SJSA1 (cell line): ENCODE data around the gene MAGEF1. TPM values are rescaled to one million over a fixed set of nuclear protein-coding genes. Genes with fewer than 3 reads are reported as not detected.

Source experiments
- DNase-seq, 2 experiments: peaks; one replicate each; pipeline ENCODE4 v3.0.0-alpha.2; 2015 to 2020; ENCODE audit warnings: low spot score in 2 of 2, low read depth in 1 of 2
- H3K27ac ChIP-seq: fragments of 250-450 bp; sonication (Bioruptor Pico); 2 replicates; pipeline ENCODE4 v1.5.1; 2020; ENCODE audit warnings: mild to moderate bottlenecking, moderate library complexity
- H3K27me3 ChIP-seq: fragments of 250-450 bp; sonication (Bioruptor Pico); replicated peaks from 2 replicates; pipeline ENCODE4 v1.5.1; 2020; ENCODE audit warnings: mild to moderate bottlenecking, moderate library complexity
- H3K36me3 ChIP-seq: fragments of 250-450 bp; sonication (Bioruptor Pico); 2 replicates; pipeline ENCODE4 v1.5.1; 2020; ENCODE audit warnings: mild to moderate bottlenecking
- H3K4me1 ChIP-seq: fragments of 250-450 bp; sonication (Bioruptor Pico); replicated peaks from 2 replicates; pipeline ENCODE4 v1.6.1; 2021; ENCODE audit warnings: mild to moderate bottlenecking
- H3K4me3 ChIP-seq: fragments of 250-450 bp; sonication (Bioruptor Pico); 2 replicates; pipeline ENCODE4 v1.5.1; 2020; ENCODE audit warnings: mild to moderate bottlenecking
- H3K9me3 ChIP-seq: fragments of 250-450 bp; sonication (Bioruptor Pico); replicated peaks from 2 replicates; pipeline ENCODE4 v1.5.1; 2020; ENCODE audit warnings: mild to moderate bottlenecking
- total RNA-seq: library from RNA; depleted of rRNA; stranded (reverse); fragments of >200 nt; shearing (Covaris generic); gene quantifications from 2 replicates; pipeline ENCODE4 v1.2.3, GENCODE V29; 2014; rRNA removed

MAGEF1 gene
- total RNA-seq, 1 experiment from 2014 or later = 41.7 TPM

DNA sequence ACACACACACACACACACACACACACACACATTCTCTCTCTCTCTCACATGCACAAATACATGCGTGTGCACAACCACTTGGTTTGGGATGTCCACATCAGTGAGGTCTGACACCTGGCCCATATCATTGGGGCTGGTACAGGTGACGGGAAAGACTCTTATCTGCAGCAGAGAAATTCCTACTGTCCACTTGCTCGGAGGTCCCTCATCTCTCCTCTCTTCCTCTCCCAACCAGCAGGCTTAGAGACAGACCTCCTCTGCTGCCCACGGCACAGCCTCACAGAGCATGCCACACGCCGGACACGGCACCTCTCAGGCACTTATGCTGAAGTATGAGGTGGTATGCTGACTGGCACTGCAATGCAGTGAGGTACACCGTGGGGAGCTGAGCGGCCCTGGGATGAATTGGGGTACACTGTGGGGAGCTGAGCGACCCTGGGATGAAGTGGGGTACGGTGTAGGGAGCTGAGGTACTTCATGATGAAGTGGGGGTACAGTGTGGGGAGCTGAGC lies 41.7 kb downstream of the MAGEF1 start:
- no peaks in the 10 kb centered on the region for H3K4me1 ChIP-seq
- H3K4me3 ChIP-seq = no peak overlapping the region
- H3K9me3 ChIP-seq = no peaks in the 10 kb centered on the region
- H3K27me3 ChIP-seq = no peaks in the 10 kb centered on the region
- no peak for DNase-seq
- no peaks in the 10 kb centered on the region for H3K36me3 ChIP-seq
- no peak overlapping the region for H3K27ac ChIP-seq

DNA sequence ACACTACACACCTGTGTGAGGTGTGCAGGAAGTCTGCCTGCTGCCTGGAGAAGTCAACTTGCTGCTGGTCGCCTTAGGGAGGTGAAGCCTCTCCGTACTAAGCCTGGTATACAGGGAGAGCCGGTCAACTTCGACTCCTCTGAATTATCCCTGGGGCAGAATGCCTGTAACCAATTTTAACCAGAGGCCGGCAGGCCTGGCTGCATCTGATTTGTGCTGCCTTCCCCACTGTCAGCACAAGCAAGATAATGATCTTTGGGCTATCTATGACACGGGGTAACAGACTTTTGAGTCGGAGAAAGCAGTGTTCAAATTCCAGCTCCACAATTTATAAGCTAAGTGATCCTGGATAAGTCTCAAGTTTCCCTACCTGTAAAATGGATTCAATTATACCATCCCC lies 42.3 kb downstream of the MAGEF1 start:
- Histone ChIP-seq H3K36me3 (no peaks in the 10 kb centered on the region), H3K9me3 (no peaks in the 10 kb centered on the region), H3K27me3 (no peaks in the 10 kb centered on the region), H3K4me1 (no peaks in the 10 kb centered on the region), H3K4me3 (no peak overlapping the region), H3K27ac (no peak overlapping the region)
- DNase-seq = no peak

DNA sequence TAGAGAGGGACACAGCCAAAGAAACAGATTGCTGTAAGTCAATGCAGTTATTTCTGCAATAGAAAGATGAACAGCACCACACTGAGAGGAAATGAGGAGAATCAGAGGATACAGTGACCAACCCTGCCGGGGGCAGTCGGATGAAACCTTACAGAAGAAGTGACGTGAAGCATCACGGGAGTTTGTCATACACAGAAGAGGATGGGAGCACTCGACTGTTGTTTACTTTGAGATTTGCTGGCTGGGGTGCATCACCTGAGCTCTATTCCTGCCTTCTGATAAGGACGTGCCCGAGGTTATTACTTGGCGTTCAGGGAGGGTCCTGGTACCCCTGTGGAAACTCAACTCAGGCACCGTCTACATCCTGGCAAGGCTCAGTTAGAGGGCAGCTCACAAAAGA lies 45.4 kb downstream of the MAGEF1 start:
- no peak for DNase-seq
- Histone ChIP-seq H3K4me3 (no peak overlapping the region), H3K9me3 (no peaks in the 10 kb centered on the region), H3K4me1 (no peaks in the 10 kb centered on the region), H3K27ac (no peak overlapping the region), H3K27me3 (no peaks in the 10 kb centered on the region), H3K36me3 (no peaks in the 10 kb centered on the region)

DNA sequence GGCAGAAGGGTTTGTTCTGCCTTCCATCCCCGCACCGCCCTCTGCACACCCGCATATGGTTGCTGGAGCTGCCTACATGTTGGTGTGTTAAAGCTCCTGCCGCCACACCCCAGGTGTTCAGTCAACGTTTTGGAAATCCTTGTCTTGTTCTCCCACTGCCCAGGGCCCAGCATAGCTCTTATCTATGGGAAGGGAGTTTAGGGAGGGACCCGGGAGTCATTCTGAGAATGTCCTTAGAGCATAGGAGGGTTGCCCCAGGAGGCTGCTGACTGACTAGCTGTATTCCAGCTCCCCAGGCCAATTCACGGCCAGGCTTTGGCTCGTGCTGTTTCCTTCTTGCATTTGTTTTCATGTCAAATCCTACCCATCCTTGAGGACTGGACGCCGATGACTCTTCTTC lies 46.8 kb downstream of the MAGEF1 start:
- no peaks in the 10 kb centered on the region for H3K36me3 ChIP-seq
- no peaks in the 10 kb centered on the region for H3K9me3 ChIP-seq
- H3K27ac ChIP-seq = no peak overlapping the region
- H3K4me3 ChIP-seq = no peak overlapping the region
- H3K4me1 ChIP-seq = no peaks in the 10 kb centered on the region
- DNase-seq = no peak
- H3K27me3 ChIP-seq = no peaks in the 10 kb centered on the region

DNA sequence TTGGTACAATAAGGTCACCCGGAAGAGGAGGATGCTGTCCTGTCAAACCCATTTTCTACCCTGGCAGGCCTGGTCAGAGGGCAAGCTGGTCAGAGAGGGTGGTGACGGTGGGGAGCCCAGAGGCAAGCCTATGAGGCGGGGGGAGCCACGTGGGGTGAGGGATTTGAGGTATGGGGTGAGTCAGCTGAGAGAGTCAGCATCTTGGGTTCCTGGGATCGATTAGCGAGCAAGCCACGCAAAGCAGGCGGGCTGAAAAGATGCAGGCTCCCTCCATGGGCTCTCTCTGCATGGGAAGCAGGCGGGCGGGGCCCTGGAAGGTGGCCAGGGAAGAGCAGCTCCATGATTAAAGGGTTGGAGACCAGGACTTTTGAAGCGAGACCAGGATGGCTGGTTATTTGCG lies 48.1 kb downstream of the MAGEF1 start:
- Histone ChIP-seq H3K4me1 (peaks cover 5% of the 10 kb centered on the region), H3K27me3 (no peaks in the 10 kb centered on the region), H3K36me3 (no peaks in the 10 kb centered on the region), H3K27ac (no peak overlapping the region), H3K9me3 (no peaks in the 10 kb centered on the region), H3K4me3 (no peak overlapping the region)
- no peak for DNase-seq

DNA sequence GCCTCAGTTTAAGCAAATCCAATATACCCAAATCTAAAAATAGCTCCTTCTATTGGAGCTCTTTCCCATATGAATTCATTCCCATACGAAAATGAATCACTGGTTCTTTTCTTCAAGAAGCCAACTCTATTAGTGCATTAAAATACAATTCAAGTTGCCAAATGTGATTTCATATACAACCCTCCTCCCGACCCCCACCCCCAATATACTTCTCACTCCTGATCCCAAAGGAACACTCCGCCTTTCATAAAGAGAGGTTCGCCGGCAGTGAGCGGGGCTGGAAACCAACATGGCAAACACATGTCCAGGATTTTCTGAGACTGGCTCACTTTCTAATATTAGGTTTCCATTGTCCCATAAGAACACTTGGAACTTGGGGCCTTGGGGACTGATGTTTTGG lies 48.5 kb downstream of the MAGEF1 start:
- Histone ChIP-seq H3K27ac (no peak overlapping the region), H3K4me1 (peaks cover 5% of the 10 kb centered on the region), H3K4me3 (no peak overlapping the region), H3K36me3 (no peaks in the 10 kb centered on the region), H3K27me3 (no peaks in the 10 kb centered on the region), H3K9me3 (no peaks in the 10 kb centered on the region)
- DNase-seq = no peak

DNA sequence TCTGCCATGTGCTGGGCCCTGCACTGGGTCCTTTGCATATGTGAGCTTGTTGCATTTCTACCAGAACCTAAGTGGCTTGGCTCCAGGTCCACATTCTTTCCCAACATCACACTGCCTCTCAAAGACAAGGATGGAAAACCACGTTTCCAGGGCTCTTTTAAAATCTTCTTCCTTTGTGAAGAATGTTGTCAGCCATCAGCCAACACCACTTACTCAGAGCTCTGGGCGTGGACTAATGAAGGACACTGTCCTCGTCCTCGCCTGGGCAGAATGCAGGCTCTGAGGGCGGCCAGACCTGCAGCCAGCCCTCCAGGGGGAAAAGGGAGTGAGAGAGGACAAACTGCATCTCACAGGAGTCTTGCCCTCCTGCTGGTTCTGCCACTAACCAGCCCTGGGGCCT lies 49.7 kb downstream of the MAGEF1 start:
- no peak for DNase-seq
- peaks cover 5% of the 10 kb centered on the region for H3K4me1 ChIP-seq
- no peak overlapping the region for H3K27ac ChIP-seq
- no peaks in the 10 kb centered on the region for H3K9me3 ChIP-seq
- H3K36me3 ChIP-seq = no peaks in the 10 kb centered on the region
- H3K4me3 ChIP-seq = no peak overlapping the region
- no peaks in the 10 kb centered on the region for H3K27me3 ChIP-seq

DNA sequence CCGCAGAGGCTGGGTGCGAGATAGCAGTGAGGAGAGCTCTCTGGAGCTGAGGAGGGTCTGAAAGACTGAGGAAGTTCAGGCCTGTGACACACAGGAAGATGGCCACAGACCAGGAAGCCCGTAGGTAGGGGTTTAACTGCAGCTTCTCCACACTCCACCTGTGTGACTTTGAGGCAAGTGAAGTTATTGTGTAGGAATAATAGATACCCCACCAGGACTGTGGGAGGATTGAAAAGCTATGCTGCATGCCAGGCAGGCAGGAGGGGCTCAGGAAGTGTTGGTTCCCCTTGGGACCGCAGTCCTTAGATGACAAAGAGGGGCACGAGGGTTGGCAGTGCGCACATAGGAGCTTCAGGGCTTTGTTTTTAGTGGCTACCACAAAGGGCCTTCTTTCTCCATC lies 50.9 kb downstream of the MAGEF1 start:
- Histone ChIP-seq H3K9me3 (no peaks in the 10 kb centered on the region), H3K27ac (no peak overlapping the region), H3K36me3 (no peaks in the 10 kb centered on the region), H3K27me3 (no peaks in the 10 kb centered on the region), H3K4me1 (peaks cover 5% of the 10 kb centered on the region), H3K4me3 (no peak overlapping the region)
- DNase-seq = no peak

Other genes with a start within 250 kb of the MAGEF1 start
- gene EPHB3, start 150.3 kb downstream of the MAGEF1 start, total RNA-seq = 2.9 and 4.1 TPM in 2 replicates
- gene VPS8, start 100.1 kb upstream of the MAGEF1 start, total RNA-seq = 41.0 and 43.9 TPM in 2 replicates